HCT116 (cell line): ENCODE data around the gene LPXN.

ENCODE experiments used
- ATF3 ChIP-seq: IDR thresholded peaks from 2 replicates; pipeline ENCODE4 v1.6.1; 2012
- CTCF ChIP-seq, 3 experiments: fragments of 200-600 bp in 1 of 3; sonication (generic) in 1 of 3; IDR thresholded peaks in 2 of 3; conservative IDR thresholded peaks in 1 of 3; 2 replicates each; pipeline ENCODE4 v1.5.1; 2012 to 2017; ENCODE audit warnings: low read depth in 2 of 3, low read length in 2 of 3, antibody characterized with exemption in 1 of 3, borderline replicate concordance in 1 of 3, control low read depth in 1 of 3, mild to moderate bottlenecking in 1 of 3, mixed read lengths in 1 of 3, mixed run types in 1 of 3, moderate library complexity in 1 of 3; ENCODE audit not compliant: insufficient read depth in 1 of 3
- EGR1 ChIP-seq: IDR thresholded peaks from 2 replicates; pipeline ENCODE4 v1.6.1; 2012; ENCODE audit warnings: low read depth
- EZH2 ChIP-seq: fragments of 200-600 bp; sonication (generic); IDR thresholded peaks from 2 replicates; pipeline ENCODE4 v1.6.1; 2017; ENCODE audit warnings: antibody characterized with exemption, mixed run types
- EZH2phosphoT487 ChIP-seq: fragments of 200-600 bp; IDR thresholded peaks from 2 replicates; pipeline ENCODE4 v1.6.1; 2018; ENCODE audit warnings: antibody characterized with exemption, borderline replicate concordance
- FOSL1 ChIP-seq: IDR thresholded peaks from 2 replicates; pipeline ENCODE4 v1.6.1; 2012; ENCODE audit warnings: low read depth
- JUND ChIP-seq: IDR thresholded peaks from 2 replicates; pipeline ENCODE4 v1.6.1; 2012
- MAX ChIP-seq: IDR thresholded peaks from 2 replicates; pipeline ENCODE4 v1.6.1; 2012
- POLR2A ChIP-seq: IDR thresholded peaks from 2 replicates; pipeline ENCODE4 v1.7.0; 2011; ENCODE audit warnings: borderline replicate concordance; ENCODE audit not compliant: insufficient read depth, insufficient read length; ENCODE audit errors: extremely low read depth
- POLR2AphosphoS5 ChIP-seq: IDR thresholded peaks from 2 replicates; pipeline ENCODE4 v1.6.1; 2011; ENCODE audit warnings: mild to moderate bottlenecking, low read depth, low read length, moderate library complexity
- RAD21 ChIP-seq: IDR thresholded peaks from 2 replicates; pipeline ENCODE4 v1.6.1; 2012; ENCODE audit warnings: low read depth, mild to moderate bottlenecking
- REST ChIP-seq: IDR thresholded peaks from 2 replicates; pipeline ENCODE4 v1.6.1; 2012; ENCODE audit warnings: low read depth
- SRF ChIP-seq: IDR thresholded peaks from 2 replicates; pipeline ENCODE4 v1.6.1; 2012; ENCODE audit warnings: low read depth
- YY1 ChIP-seq: IDR thresholded peaks from 2 replicates; pipeline ENCODE4 v1.6.1; 2011; ENCODE audit warnings: low read length, low read depth, moderate library complexity, mild to moderate bottlenecking; ENCODE audit not compliant: insufficient replicate concordance; ENCODE audit errors: extremely low read depth

- TF ChIP-seq EZH2 (no peak), EZH2phosphoT487 (no peak), YY1 (no peak), REST (no peak), CTCF (IDR thresholded peaks at IDR 0.05 in 2 of 3, conservative IDR thresholded peaks at IDR 0.05 in 1 of 3; ENCODE audit: borderline replicate concordance in 1 of 3, insufficient read depth in 1 of 3, low read depth in 2 of 3, low read length in 2 of 3) (no peak), POLR2AphosphoS5 (no peak), ATF3 (no peak), SRF (no peak), FOSL1 (no peak), MAX (no peak), JUND (no peak), POLR2A (no peak), RAD21 (no peak), EGR1 (no peak)
Measured at GRCh38 chr11:58511636-58512035, 64.0 kb downstream of the LPXN start.
